Dermis microvascular lymphatic vessel endothelial cell (primary cell): ENCODE results near the gene FPGT. TPM values are rescaled to one million over a fixed set of nuclear protein-coding genes. Genes with fewer than 3 reads are reported as not detected.
"Not testable (repeated sequence)": the region's sequence is repeated elsewhere in the genome, so short reads cannot be mapped to it uniquely, and the experiment has no call there.

Experiments
- DNase-seq, 2 donors: peaks; one replicate each; pipeline versions ENCODE4 v3.0.0 to v3.0.0-alpha.2; 2010; ENCODE audit warnings: low read depth in 2 of 2
- total RNA-seq: library from RNA; depleted of rRNA; stranded (reverse); fragments of >200 nt; gene quantifications from 2 replicates; pipeline ENCODE4 v1.2.1, GENCODE V29; 2014

Gene FPGT
- total RNA-seq: 9.1 and 10.7 TPM in 2 replicates

DNA sequence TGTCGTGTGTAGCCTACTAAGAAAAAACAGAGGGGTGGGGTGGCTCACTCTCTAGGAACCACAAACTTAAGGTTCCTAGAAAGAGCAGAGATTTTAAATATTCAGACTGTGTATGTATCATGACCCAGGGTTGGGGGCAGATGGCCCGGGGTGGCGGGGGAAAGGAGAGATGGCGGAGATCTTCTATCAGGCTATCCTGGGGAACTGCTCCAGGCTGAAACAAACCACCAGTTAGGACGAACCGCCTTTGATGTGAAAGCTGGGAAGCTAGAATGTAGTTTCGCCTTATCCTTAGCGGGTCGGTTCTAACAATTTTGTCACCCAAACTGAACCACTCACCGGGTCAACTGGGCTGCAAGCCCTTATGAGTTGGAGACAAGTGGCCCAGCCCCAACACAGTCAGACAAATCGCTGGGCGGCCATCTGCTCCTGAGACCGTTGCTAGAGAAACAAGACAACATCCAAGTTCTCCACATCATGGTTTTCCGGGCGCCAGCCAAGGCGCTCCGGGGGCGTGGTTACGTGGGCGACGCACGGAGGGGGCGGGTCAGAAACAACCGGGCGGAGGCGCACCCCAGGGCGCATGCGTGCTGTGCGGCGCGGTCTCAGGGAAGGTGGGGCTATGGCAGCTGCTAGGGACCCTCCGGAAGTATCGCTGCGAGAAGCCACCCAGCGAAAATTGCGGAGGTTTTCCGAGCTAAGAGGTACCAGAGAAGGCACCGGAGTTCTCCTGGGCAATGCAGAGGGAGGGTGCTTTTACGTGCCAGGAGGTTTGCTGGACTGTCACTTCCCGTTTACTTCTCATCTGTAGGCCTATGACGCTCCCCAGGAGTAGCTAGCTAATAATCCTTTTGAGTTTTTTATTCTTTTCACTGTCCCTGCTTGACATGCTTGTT, at the start of gene FPGT, which contains the start of gene LRRIQ3:
TSS of gene FPGT (plus strand) at position 586 of the 896 bp plus-strand sequence. CDS start at position 623, 37 bp downstream.
TSS of gene LRRIQ3 (minus strand) at position 520 of the 896 bp plus-strand sequence. CDS start 14,492 bp downstream, outside the sequence.
- DNase-seq: peak; percentile 79 to 93

GRCh38 chr1:74160046-74160445, 38.0 kb upstream of the FPGT start:
- no peak for DNase-seq

- no peak for DNase-seq
Measured at GRCh38 chr1:74161497-74161896, 36.5 kb upstream of the FPGT start.

DNA sequence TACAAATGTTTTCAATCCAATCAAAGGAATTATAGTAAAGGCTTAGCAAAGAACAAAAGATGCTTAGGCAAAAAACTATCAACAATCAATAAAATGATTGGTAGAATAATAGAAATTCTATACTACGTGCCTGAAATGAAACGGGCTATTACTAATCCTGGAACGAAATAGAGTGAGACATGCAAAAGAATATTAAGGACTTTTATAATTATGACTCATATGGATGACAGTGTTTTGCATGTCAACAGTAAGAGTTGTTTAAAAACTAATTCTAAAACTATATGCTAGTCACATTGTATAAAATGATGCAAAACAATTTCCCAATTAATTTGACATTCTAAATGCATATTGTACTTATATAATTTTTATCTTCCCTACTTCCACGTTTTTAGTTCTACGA, 35.7 kb upstream of the FPGT start:
- DNase-seq: no peak

DNA sequence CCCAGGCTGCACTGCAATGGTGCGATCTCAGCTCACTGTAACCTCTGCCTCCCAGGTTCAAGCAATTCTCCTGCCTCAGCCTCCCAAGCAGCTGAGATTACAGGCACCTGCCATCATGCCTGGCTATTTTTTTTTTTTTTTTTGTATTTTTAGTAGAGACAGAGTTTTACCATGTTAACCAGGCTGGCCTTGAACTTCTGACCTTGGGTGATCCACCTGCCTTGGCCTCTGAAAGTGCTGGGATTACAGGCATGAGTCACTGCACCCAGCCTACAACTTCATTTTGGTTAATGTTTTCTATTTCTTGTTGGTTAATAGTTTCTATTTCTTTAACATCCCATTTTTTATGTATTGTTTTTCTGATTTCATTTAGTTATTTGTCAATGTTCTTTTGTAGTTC, 23.6 kb upstream of the FPGT start:
- not testable (repeated sequence) for DNase-seq

DNA sequence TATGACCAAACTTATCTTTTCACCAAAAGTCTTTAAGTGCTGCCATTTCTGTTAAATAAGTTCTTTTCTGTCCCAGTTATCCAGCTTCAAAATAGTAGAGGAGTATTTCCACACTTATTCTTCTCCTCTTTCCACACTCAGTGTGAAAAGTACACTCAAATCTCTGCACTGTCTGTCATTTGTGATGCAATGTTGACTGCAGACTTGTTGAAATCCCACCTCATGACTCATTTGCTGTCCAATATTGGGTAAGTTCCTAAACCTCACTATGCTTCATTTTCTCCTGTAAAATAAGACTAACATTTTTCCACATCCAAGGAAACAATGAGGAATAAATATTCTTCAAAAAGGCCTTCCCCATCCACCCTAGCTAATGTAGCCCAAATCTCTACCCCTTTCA, 17.6 kb upstream of the FPGT start:
- DNase-seq: no peak

DNA sequence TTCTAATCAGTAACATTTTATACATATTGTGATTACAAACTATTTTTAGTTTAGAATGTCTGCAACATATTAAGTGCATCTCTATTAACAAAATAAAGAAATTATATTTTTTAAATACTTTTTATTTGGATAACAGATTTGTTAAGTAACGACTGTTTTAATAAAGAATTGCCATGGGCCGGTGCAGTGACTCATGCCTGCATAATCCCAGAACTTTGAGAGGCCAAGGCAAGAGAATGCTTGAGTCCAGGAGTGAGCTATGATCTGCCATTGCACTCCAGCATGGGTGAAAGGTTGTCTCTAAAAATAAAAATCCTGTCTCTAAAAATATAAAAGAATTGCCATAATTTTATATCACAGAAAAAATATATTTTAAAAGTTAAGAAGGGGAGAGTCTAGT, 4.1 kb upstream of the FPGT start:
- no peak for DNase-seq

DNA sequence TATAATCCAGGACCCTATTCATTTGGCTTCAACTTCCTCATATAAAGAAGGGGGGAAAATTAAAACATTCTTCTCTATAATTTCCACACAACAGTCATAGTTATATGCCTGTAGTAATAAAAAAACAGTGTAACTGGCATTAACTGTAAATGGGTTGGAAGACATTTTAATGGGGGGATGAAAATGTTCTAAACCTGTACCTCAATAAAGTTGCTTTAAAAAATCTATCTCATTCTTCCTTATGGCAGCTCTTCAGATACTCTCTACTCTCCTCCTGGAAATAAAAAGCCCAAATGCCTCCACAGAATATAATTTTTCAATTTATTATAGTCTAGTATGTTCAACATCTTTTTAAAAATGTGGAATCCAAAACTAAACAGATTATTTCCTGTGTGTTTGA, 2.7 kb upstream of the FPGT start:
- DNase-seq: no peak

GRCh38 chr1:74197255-74197654, 787 bp upstream of the FPGT start:
- DNase-seq: no peak

- no peak for DNase-seq
Measured at GRCh38 chr1:74199504-74199903, 1.5 kb downstream of the FPGT start.

- DNase-seq: no peak
Measured at GRCh38 chr1:74205266-74205665, 7.2 kb downstream of the FPGT start.

DNA sequence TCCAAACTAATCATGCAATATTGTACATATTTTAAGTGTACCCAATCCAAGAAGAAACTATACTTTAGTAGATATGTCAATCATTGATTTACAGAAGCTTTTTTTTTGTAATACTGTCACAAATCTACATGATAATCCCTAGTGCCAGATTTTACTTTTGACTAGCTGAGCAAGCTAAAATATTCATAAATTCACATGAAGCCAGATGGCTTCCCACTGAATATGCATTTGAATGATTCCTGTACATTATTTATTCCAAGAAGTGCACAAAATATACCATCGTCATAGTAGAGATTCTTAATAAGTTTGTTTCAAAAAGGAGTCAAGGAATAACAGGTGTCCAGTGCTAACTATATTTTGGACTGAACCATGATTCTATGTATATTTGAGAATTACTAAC, 17.2 kb downstream of the FPGT start:
- DNase-seq: no peak

DNA sequence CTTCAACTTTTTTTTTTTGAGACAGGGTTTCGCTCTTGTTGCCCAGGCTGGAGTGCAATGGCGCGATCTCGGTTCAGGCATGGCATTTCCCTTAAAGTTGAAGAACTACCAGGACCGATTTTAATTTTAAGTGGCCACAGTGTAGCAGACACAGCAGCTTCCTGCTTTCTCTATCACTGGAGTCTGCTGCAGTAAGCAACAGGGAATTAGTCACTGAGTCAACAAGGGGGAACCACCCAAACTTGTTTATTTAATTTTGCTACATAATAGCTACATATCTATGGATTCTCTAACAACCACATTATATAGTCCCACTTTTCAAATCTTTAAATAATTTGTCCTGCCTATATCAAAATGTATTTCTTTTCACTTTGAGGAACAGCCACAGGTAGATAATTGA, 24.7 kb downstream of the FPGT start:
- DNase-seq: no peak

GRCh38 chr1:74223453-74223852, 25.4 kb downstream of the FPGT start:
- DNase-seq: no peak

GRCh38 chr1:74235153-74235552, 37.1 kb downstream of the FPGT start, which contains the start of gene TNNI3K:
TSS of gene TNNI3K (plus strand) at chr1:74235387. CDS start at chr1:74235452, 65 bp downstream.
- DNase-seq: no peak

- DNase-seq: no peak
Measured at GRCh38 chr1:74236440-74236839, 38.4 kb downstream of the FPGT start.

GRCh38 chr1:74237035-74237434, 39.0 kb downstream of the FPGT start:
- DNase-seq: no peak

GRCh38 chr1:74237787-74238186, 39.7 kb downstream of the FPGT start:
- DNase-seq: no peak

GRCh38 chr1:74245168-74245772, 47.2 kb downstream of the FPGT start:
- no peak for DNase-seq

DNA sequence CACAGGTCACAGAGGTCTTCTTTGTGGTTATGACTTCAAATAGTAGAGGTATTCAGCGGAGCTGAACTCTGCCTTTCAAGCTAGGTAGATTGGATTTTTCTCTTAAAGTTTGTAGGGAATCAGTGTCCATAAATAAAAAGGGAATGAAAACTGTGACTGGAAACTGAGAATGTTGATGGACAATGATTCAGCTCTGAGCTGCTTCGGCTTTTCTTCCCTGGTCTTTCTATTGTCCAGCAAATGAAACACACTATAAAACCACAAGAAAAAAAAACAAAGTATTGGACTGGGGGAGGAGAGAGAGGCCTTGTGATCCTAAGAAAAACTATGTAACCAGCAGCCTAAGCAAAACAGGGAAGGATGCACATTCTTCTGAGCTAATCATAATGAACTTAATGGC, 48.3 kb downstream of the FPGT start:
- no peak for DNase-seq

- DNase-seq: no peak
Measured at GRCh38 chr1:74247881-74248528, 50.0 kb downstream of the FPGT start.

DNA sequence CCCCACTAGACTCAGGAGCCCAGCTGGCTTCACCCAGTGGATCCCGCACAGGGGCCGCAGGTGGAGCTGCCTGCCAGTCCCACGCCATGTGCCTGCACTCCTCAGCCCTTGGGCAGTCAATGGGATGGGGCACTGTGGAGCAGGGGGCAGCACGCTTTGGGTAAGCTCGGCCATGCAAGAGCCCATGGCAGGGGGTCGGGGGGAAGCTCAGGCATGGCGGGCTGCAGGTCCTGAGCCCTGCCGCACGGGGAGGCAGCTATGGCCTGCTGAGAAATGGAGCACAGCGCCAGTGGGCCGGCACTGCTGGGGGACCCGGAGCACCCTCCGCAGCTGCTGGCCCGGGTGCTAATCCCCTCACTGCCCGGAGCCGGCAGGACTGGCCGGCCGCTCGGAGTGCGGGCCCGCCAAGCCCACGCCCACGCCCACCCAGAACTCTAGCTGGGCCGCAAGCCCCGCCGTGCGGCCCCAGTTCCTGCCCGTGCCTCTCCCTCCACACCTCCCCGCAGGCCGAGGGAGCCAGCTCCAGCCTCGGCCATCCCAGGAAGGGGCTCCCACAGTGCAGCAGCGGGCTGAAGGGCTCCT, 55.3 kb downstream of the FPGT start:
- not testable (repeated sequence) for DNase-seq
